CD4-positive, alpha-beta T cell treated with Interleukin-15 for 4 hours (primary cell): ENCODE measurements around the gene TNS1.
"Not testable (repeated sequence)": the region's sequence is repeated elsewhere in the genome, so short reads cannot be mapped to it uniquely, and the experiment has no call there.

Source experiments
- DNase-seq: peaks from one replicate; pipeline ENCODE4 v3.0.0-alpha.2; 2020; ENCODE audit warnings: low spot score

The TNS1 gene

DNA sequence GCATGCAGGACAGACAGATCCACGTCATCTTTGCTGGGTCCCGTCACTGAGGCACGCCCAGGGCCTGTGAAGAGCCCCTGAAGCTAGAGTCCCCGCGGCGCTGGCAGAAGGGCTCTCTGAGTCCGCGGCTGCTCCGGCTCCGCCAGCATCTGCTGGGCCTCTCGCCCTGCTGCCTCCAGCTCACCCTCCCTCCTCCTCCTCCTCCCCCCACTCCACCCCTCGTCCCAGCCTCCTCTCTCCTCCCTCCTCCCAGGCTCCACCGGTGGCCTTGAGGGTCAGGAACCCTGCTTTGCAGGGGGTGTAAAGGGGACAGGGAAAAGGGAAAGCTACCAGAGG, at the start of gene TNS1:
Gene TNS1 (minus strand): TSS at position 151 of the 336 bp plus-strand sequence. CDS start 123 bp downstream, at position 28.
- no peak for DNase-seq

DNA sequence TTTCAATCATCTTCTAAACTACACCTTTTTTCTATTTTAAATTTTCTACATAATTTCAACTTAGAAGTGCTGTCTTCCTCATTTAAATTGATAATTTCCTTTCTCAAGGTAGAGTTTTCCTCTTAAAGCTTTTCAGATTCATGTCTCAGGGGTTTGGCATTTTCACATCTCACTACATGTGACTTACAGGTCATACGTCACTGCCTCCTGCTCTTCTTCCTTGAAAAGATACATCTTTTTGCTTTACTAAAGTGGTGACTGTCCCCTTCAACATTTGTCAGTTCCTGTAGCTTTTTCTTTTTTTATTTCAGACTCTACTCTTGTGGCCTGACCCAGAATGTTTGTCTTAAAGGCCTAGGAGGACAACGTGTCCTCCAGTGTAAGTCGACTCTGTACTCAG, 49.1 kb upstream of the TNS1 start:
- DNase-seq = no peak

DNA sequence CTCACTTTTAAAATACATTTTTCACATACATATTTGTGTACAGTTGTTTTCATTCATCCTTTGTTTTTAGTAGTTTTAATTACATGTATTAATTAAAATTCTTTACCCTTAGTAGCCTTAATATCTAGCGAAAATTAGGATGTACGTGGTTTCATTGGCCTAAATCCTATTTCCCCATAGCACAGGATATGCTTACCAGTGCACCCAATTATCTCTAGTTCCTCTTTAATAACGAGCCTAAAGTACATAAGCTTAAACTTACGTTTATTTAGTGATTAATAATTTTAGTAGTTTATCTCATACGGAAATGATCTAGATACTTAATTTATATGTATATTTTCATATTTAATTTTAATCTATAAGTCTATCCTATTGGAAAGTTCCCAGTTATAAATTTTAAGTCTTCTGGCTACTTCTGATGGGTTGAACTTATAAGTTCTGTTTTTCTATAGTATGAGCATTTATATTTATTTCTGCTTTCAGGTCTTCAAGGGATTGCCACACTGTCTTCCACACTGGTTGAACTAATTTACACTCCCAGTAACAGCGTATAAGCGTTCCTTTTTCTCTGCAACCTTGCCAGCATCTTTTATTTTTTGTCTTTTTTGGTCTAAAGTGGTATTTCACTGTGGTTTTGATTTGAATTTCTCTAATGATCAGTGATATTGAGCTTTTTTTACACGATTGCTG, 44.9 kb upstream of the TNS1 start:
- DNase-seq = no peak

DNA sequence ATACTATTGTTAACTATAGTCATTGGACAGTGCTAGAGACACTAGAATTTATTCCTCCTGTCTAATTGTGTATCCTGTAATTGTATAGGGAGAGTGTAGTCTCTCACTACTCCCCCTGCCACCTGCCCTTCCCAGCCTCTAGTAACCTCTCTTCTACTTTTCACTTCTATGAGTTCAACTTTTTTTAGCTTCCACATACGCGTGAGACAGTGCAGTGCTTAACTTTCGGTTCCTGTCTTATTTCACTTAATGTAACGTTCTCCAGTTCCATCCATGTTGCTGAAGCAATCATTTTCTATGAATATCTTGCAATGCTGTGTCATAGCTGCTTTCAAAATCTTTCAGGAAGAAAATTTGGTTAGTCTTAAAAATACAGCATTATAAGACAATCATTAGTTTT, 43.4 kb upstream of the TNS1 start:
- DNase-seq = no peak

DNA sequence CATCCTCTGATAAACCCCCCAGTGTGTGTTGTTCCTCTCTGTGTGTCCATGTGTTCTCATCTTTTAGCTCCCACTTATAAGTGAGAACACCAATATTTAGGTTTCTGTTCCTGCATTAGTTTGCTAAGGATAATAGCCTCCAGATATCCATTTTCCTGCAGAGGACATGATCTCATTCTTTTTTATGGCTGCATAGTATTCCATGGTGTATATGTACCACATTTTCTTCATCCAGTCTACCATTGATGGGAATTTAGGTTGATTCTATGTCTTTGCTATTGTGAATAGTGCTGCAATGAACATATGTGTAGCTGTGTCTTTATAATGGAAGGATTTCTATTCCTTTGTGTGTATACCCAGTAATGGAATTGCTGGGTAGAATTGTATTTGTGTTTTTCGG, 41.8 kb upstream of the TNS1 start:
- DNase-seq = not testable (repeated sequence)

DNA sequence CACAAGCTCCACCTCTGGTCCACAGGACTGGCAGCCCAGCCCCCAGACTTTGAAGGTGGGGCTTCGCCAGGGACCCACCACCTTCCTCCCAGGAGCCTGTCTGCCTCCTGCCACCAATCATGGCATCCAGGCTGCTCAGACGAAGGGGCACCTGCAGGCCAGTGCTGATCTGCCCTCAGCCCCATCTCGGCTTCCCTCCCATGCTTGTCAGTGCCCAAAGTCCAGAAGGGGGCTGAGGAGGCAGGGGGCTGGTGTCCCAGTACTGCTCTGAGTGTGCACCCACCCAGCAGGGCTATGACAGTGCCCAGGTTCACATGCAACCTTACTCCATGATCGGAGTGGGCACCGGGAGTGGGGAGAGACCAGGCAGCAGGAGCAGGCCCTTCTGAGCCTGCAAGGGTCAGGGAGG, 40.9 kb upstream of the TNS1 start:
- no peak for DNase-seq

DNA sequence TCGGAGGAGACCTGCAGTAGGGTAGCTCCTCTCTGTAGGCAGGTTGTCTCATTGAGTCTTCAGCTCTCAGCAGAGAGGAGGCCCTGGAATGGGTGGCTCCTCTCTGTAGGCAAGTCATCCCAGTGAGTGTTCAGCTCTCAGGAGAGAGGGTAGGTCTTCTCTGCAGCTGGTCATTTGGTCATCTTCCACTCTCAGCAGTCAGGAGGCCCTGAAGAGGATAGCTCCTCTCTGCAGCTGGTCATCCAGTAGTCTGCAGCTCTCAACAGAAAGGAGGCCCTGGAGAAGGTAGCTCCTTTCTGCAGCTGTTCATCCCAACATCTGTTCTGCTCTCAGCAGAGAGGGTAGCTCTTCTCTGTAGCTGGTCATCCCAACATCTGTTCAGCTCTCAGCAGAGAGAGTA, 40.3 kb upstream of the TNS1 start:
- DNase-seq = no peak

DNA sequence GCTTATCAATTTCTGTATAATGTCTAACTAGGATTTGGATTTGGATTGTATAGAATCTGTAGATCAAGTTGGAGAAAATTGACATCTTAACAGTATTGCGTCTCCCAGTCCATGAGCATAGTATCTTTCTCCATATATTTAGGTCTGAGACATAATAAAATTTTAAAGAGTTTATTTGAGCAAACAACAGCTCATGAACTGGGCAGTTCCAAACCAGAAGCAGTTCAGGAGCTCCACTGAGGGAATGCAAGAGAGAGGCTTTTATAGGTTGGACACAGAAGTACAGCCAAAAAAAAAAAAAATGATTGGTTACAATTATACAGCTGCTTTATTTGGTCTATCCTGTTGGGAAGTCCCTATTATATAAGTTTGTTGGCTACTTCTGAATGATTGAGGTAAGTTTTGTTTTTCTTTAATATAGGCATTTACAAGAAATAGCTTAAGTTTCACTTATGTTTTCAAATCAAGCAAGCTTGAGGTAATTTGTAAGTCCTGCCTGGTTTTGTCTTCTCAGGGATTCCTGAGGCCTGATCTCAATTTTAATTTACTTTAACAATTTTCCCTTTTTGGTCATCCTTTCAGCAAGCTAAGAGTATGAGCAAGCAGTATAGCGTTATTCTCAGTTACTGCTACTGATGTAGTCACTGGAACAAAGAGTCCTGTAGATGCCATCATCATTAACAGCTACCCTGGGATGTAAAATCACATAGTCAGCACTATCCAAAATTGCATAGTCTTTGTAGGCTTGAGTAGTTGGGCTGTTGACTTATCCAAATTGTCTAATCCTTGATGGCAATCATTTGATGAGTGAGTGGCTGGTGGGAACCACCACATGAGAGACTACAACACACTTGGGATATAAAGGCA, 38.7 kb upstream of the TNS1 start:
- no peak for DNase-seq

DNA sequence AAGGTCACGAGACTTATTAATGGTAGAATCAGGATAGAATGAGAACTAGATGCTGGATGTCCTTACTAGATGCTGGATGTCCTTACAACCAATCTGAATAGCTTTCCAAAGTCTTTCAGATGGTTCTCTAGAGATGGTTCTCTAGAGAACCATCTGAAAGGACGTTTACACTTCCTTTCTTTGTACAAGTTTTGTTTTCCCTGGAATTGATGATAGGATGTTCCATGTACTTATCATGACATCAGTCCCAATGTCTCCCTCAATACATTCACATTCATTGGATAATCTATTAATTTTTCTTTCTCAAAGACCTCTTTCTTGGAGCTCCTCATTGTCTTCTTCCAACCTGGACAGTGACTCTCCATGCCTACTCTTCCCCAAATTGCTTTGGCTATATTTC, 38.1 kb upstream of the TNS1 start:
- no peak for DNase-seq

DNA sequence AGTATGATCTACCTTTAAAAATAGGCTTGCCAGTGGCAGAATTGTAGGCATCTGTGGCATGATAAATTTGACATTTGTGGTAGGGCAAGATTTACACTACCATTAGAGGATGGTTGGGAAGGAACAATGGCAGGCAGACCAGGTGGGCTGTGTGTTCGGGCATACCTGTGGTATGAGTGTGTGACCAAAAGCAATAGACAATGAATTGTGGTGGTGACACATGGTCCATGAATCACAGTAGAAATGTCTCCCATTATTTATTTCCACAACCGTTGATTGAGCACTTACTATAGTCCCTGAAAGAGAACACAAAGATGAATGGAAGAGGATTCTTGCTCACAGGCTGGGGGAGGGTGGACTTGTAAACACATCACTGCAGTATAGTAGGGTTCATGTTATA, 36.4 kb upstream of the TNS1 start:
- no peak for DNase-seq

DNA sequence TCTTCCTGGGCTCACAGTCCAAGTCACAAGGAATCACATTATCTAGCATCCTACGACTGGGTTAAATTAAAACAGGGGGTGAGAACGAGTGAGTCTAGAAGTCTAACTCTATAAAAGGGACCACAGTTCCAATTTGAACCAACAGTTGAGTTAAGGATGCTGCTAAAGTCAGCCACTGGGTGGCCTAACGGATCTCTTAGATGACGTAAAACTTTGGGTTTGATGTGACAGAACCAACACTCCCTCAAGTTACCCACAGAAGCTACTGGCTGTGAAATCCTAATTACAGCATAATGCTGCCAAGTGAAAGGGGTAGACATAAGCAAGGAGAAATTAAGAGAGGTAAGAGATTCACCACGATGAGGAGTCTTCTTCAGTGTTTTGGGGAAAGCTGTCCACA, 33.6 kb upstream of the TNS1 start:
- DNase-seq = no peak

DNA sequence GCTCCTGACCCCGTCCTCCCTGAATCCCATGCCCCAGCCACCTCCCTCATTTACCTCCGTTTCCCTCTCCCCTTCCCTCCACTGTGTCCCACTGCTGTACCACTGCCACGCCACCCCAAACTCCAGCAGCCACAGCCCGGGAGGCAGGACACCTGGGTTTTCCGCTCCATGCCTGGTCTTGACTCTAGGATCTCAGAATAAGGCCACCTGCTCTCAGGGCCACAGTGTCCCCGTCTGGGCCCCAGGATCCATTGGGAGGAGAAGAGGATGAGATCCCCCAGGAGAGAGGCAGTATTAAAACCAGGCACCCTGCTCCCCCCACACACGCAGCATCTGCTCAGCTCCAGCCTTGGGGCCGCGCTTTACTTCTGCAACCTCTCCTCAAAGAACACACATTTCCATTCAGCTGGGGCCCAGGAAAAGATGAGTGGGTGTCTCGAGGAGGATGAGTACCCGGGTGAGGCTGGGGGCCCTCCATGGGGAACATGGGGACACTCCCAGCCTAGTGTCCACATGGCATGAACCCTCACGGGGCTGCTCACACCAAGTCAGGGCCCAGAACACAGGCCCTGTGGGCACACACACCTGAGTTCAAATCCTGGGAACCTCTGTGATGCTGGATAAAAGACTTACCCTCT, 32.8 kb upstream of the TNS1 start:
- no peak for DNase-seq

DNA sequence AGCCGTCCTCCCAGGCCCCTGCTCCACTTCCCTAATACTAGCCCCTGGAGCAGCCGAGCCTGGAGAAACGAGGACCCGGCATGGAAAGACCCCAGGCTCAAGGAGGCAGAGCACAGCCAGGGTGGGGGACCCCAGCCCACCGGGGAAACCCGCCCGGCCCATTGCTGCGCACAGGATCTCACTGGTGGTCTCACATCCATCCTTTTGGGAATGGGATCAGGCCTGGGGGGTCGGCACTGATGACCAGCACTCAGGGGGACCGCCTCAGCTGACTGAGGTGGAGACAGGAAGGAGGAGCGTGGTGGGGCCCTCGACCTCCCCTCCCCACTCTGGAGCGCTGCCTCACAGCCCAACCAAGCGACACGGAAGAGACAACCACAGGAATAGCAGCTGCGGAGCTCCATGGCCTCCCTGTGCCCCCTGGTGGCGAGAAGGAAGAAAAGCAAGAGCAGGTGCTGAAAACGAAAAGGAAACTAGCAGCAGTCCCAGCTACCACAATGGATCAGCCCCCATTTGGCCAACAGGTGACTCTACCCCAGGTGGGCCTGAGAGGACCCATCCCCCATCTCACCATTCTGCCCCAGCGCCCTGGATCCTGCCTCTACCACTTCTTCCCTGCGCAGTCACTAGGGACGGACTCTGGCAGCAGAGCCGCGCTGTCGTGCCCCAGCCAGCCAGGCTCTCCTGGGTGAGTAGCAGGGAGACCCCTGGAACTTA, 31.9 kb upstream of the TNS1 start:
- peak; percentile 74 for DNase-seq

DNA sequence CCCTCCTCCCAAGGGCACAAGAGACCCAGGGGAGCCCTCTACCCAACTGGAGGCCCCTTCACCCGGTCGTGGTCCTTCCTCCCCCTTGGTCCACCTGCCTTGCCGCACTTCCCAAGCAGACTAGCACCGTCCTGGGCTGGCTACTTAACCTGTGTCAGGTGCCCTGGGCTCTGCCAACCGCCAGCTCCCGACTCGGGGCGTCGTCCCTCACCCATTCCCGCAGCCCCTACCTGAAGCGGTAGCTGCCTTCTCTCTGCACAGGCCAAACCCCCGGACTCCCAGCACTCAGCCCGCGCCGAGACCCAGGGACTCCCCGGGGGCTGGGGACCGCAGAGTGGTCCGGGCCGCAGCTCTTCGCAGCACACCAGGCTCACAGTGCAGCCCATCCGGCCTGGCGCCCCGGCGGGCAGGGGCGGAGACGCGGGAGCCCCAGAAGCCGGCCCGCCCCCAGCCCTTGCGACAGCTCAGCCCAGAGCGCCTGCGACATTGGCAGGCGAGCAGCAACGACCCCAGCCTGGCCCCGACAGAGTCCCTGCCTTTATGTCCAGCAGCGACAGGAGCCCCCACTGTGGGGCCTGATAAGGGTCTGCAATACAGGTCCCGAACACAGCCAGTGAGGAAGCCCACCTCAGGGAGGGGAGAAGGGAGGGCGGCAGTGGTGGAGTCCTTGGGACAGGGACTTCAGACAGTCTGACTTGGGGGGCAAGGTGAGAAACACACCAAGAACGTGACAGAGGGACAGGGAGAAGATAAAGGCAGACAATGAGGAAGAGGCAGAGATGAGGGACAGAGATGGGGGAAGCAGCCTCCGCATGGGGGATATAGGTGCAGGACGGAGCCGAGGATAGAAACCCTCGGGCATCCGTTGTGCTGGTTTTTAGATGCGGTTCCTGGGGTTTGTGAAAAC, 31.0 kb upstream of the TNS1 start:
- DNase-seq = no peak

DNA sequence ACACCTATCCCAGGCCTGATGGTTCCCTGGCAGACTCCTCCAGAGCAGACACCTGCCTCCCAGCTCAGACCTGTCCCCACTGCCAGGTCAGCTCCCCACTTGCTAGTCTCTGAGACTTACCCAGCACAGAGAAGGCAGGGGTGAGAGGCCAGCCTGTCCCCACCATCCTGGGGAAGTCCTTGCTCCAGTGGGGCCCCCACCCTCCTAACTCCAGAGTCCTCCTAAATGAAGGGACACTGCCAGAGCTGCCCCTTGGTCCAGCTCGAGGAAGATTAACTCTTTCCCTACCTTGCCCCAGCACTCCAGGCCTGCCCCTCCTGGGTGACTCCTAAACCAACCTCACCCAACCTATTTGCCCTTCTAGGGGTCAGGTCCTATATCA, 30.4 kb upstream of the TNS1 start:
- DNase-seq = no peak

DNA sequence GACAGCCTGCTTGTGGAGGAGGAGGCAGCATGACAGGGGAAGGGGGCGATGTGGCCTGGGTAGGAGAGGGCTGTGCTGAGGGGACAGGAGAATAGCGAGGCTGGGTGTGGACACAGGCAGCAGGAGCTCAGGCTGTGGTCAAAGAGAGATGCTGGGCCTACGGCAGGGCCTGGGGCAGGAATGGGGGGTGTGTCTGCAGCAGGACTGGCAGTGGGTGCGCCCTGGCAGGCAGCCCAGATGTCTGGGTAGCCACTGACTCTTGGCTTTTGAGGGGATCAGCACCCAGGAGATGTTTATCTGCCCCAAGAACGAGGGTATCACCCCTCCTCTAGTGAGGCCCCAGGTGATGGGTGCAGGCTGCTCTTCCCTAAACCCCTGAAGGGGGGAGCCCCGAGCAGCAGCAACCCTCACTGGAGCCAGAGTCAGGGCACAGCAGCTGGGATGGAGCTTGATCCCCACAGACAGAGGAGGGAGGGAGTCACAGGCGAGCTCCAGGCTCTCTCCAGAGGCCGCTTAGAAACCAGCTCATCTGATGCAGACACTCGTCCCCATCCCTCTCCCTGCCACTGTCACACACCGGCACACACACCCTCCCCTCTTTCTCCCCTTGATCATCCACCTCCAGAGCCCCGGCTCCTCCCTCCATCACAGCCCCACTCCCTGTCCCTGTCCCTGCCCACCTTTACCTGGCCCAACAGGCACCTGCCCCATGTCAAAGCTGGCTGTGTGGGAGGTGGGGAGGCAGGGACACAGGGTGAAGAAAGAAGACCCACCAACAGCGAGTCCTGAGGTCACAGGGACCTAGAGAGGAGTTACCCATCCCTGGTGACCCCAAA, 29.8 kb upstream of the TNS1 start:
- DNase-seq = no peak

DNA sequence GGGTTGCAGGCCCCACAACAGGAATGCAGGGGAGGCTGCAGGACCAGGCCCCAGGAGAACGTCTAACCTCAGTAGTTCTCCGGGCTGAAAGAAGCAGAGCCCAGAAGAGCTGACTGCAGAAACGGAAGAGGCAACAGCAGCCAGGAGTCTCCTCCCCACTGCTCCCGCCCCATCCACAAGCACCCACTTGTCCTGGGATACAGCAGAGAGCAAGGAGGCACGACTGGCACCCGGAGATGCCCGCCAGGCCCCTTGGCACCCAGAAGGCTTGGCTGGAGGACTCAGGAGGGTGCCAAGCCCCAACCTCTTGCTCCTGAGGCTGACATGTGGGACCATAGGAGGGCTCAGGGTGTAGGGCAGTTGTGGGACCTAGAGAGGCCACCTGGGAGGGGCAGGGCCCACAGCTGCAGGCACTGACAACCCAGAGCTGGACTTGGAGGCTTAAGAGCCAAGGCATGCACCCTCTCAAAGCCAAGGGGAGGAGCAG, 29.0 kb upstream of the TNS1 start:
- DNase-seq = no peak

DNA sequence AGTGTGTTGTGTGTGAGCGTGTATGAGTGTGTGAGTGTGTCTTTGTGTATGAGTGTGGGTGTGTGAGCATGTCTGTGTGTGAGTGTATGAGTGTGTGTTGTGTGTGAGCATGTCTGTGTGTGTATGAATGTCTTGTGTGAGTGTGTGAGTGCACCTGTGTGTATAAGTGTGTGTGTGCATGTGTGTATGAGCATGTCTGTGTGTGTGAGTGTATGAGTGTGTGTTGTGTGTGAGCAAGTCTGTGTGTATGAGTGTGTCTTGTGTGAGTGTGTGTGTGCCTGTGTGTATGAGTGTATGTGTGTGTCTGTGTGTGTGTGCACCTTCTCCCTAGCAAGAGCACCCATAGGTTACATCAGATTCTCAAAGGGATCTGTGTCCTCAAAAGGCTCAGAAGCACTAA, 28.5 kb upstream of the TNS1 start:
- no peak for DNase-seq

DNA sequence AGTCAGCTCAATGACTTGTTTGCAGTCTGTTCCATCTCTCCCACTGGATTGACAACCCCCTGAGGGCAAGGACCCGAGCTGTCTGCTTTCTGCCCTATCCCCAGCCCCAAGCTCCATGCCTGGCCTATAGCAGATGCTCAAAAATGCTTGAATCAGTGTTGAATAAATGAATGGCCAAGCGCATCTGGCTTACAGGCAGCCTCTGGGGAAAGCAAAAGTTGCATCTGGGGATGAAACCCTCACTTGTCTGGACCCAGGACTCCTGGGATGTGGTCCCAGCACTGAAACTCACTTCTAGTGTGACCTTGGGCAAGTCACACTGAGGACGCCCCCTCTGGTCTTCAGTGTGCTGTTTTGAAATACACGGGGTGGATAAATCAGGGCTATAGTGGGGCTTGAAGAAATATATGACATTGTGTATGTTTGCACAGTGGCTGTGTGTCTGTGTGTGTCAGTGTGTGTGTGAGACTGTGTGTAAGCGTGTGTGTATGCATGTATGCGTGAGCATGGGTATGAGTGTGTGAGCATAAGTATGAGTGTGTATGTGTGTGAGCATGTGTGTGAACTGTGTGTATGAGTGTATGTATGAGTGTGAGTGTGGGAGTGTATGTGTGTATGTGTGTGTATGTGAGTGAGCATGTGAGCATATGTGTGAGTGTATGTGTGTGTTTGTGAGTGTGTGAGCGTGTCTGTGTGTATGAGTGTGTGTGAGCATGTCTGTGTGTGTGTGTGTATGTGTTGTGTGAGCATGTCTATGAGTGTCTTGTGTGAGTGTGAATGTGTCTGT, 27.8 kb upstream of the TNS1 start:
- no peak for DNase-seq
